HG02870 (cell line): Measurements from ENCODE around the gene NOL9.
A peak's percentile ranks its signal among the peaks of the same experiment; 100 is the strongest.

Experiments used
- ATAC-seq: cut with Tn5 transposase; IDR thresholded peaks from one replicate; pipeline ENCODE4 v1.9.1; 2021; ENCODE audit warnings: mild to moderate bottlenecking, moderate library complexity; ENCODE audit not compliant: unreplicated experiment

NOL9 gene

GRCh38 chr1:6491081-6491449 lies 63.2 kb downstream of the NOL9 start:
- ATAC-seq, result no peak

- peak; percentile 32 for ATAC-seq
Observed at GRCh38 chr1:6490181-6491080, 63.9 kb downstream of the NOL9 start.

GRCh38 chr1:6489799-6490180 lies 64.5 kb downstream of the NOL9 start:
- ATAC-seq, result peak; percentile 45

- no peak for ATAC-seq
Observed at GRCh38 chr1:6489383-6489765, 64.9 kb downstream of the NOL9 start.

GRCh38 chr1:6488602-6489382 lies 65.5 kb downstream of the NOL9 start:
- ATAC-seq, result no peak

- ATAC-seq, result no peak
Observed at GRCh38 chr1:6487804-6488484, 66.4 kb downstream of the NOL9 start.

GRCh38 chr1:6486433-6487011 lies 67.8 kb downstream of the NOL9 start:
- peak; percentile 46 for ATAC-seq

GRCh38 chr1:6485168-6486101 lies 68.9 kb downstream of the NOL9 start:
- no peak for ATAC-seq

GRCh38 chr1:6484826-6485167 lies 69.5 kb downstream of the NOL9 start:
- ATAC-seq, result no peak

- no peak for ATAC-seq
Observed at GRCh38 chr1:6483761-6484117, 70.6 kb downstream of the NOL9 start.

- no peak for ATAC-seq
Observed at GRCh38 chr1:6483017-6483760, 71.1 kb downstream of the NOL9 start.

GRCh38 chr1:6481820-6482219 lies 72.5 kb downstream of the NOL9 start:
- no peak for ATAC-seq

- no peak for ATAC-seq
Observed at GRCh38 chr1:6477039-6477820, 77.1 kb downstream of the NOL9 start.

- ATAC-seq, result no peak
Observed at GRCh38 chr1:6476483-6476882, 77.8 kb downstream of the NOL9 start.

GRCh38 chr1:6475381-6476133 lies 78.8 kb downstream of the NOL9 start:
- no peak for ATAC-seq

GRCh38 chr1:6474815-6475282 lies 79.5 kb downstream of the NOL9 start:
- no peak for ATAC-seq

GRCh38 chr1:6473974-6474814 lies 80.1 kb downstream of the NOL9 start:
- no peak for ATAC-seq
